Stimulated activated effector memory CD8-positive, alpha-beta T cell treated with anti-CD3 and anti-CD28 coated beads, Interleukin-12 subunit alpha, Interleukin-12 subunit beta, amount 100 ng/mL, for 72 hours (primary cell): ENCODE data around the gene SEMA4F.

Experiments
- ATAC-seq: fragments of 150-1000 bp; cut with Tn5 transposase; 2 replicates; pipeline ENCODE4 v1.10.0; 2021
- DNase-seq, 2 donors: peaks; one replicate each; pipeline ENCODE4 v3.0.0; 2021 to 2022; ENCODE audit warnings: low spot score in 2 of 2
- H3K27ac Mint-ChIP-seq: one replicate; pipeline ENCODE4 v1.8.0; 2022; ENCODE audit warnings: mild to moderate bottlenecking, mixed read lengths
- H3K36me3 Mint-ChIP-seq: one replicate; pipeline ENCODE4 v1.8.0; 2022; ENCODE audit warnings: mild to moderate bottlenecking, mixed read lengths
- H3K4me1 Mint-ChIP-seq: one replicate; pipeline ENCODE4 v1.8.0; 2022; ENCODE audit warnings: mixed read lengths
- H3K4me3 Mint-ChIP-seq: one replicate; pipeline ENCODE4 v1.8.0; 2022; ENCODE audit warnings: mild to moderate bottlenecking, mixed read lengths
- H3K9me3 Mint-ChIP-seq: one replicate; pipeline ENCODE4 v1.8.0; 2022; ENCODE audit warnings: mixed read lengths

Gene SEMA4F

DNA sequence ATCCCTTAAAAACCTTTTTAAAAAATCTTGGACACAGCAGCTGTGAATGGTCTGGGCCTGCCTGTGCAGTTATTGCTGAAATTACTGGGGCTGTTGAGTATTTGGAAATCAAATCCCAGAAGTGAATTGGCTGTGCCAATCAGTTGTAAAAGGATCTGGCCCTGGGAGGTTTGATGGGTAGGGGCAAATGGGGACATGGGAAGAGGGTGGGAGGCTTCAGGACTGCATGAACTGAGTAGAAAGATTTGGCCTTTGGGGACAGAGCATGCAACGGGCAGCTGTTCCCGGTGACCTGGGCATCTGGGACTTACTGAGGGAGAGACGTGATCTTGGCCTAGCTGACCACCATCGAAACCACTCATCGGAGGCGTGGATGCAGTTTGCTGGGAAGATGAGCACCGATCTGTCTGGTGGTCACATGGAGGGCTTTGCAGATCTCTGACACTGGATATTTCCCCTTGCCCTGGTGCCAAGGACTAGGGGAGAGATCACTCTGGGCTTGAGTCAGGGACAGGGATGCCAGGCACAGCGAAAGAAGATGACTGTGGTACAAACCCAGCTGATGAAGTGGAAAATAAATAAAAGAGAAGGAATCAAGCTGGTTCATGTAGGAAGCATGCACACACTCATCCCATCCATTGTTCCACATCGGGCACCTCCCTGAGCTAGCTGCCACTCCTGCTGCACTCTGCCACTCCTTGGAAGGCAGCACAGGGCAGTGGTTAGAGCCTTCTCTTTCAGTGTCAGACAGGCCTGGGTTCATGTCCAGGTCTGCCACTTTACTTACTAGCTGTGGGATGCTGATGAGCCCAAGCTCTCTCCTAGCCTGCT is 58.4 kb downstream of the SEMA4F start:
- peaks cover 5% of the 10 kb centered on the region for H3K4me1 Mint-ChIP-seq
- no peak overlapping the region for H3K27ac Mint-ChIP-seq
- no peaks in the 10 kb centered on the region for H3K9me3 Mint-ChIP-seq
- DNase-seq (no peak), ATAC-seq (no peak)
- no peak overlapping the region for H3K4me3 Mint-ChIP-seq
- H3K36me3 Mint-ChIP-seq: no peaks in the 10 kb centered on the region

DNA sequence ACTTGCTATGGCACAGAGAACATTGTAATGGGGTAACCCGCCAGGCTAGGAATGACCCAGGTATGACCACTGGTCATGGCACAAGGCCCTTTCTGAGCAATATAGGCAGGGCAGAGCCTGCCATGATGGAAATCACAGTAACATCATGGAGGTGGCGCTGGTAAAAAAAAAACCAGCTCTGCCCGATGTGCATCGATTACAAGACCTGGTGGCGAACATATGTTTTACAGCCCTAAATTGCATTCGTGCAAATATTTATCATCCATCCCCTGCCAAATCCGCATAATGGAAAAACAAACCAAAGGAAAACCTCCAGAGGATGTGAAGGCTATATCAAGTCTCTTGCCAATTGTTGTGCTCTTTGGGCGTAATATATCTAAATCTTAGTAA is 60.6 kb downstream of the SEMA4F start:
- peak overlapping the region; percentile 74 for H3K4me3 Mint-ChIP-seq
- H3K36me3 Mint-ChIP-seq: no peaks in the 10 kb centered on the region
- peaks cover 5% of the 10 kb centered on the region for H3K4me1 Mint-ChIP-seq
- ATAC-seq (no peak), DNase-seq (no peak)
- no peak overlapping the region for H3K27ac Mint-ChIP-seq
- no peaks in the 10 kb centered on the region for H3K9me3 Mint-ChIP-seq

DNA sequence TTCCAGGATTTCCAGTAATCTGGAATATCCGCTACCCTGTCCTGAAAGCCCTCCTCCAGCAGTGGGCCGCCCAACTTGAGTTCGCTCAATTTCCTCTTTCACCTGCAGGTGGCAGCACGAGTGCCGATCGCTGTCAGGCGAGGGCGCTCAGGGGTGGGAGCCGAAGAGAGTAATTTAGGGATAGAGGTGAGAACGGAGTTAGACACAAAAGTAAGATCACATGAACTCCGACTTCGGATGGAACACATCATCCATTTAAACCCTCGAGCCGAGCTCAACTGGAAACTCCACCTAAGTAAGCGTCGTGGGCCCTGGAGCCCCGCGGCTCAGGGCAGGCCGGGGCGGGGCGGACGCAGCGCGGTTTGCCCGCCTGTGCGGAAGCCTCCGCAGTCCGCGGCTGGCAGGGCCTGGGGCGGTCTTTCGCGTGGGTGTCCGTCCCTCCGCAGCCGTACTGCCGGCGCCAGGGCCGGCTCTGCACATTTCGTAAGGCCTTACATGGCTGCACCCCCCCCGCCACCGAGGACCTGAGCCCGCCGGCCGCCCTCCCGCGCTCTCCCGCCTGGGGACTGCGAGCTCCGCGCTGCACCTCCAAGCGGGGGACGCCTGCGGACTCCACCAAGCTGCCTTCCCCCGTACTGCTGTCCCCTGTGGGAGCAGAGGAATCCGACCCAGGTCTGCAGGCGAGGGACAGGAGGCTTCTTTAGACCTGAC is 61.2 kb downstream of the SEMA4F start:
- H3K9me3 Mint-ChIP-seq: no peaks in the 10 kb centered on the region
- peak overlapping the region; percentile 74 for H3K4me3 Mint-ChIP-seq
- DNase-seq: peak; percentile 84 to 91
- no peak overlapping the region for H3K27ac Mint-ChIP-seq
- no peaks in the 10 kb centered on the region for H3K36me3 Mint-ChIP-seq
- peak; percentile 91 for ATAC-seq
- H3K4me1 Mint-ChIP-seq: peaks cover 5% of the 10 kb centered on the region

DNA sequence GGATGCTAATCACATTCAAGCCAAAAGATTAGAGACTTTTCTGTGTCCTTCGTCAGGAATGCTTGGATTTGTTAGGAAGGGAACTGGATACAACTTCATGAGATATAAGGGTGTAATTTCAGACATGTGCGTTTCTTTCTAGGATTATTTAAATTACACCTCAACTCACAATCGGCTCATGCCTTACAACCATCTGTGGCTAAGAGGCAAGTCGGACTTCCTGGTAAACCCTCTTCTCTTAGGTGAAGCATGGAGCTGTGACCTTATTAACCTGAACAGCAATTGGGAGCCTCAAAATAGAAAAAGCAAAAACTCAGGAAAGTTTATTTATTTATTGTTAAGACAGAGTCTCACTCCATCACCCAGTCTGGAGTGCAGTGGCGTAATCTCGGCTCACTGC is 61.8 kb downstream of the SEMA4F start:
- ATAC-seq (no peak), DNase-seq (no peak)
- H3K27ac Mint-ChIP-seq: no peak overlapping the region
- peaks cover 5% of the 10 kb centered on the region for H3K4me1 Mint-ChIP-seq
- H3K4me3 Mint-ChIP-seq: peak overlapping the region; percentile 74
- H3K36me3 Mint-ChIP-seq: no peaks in the 10 kb centered on the region
- no peaks in the 10 kb centered on the region for H3K9me3 Mint-ChIP-seq

DNA sequence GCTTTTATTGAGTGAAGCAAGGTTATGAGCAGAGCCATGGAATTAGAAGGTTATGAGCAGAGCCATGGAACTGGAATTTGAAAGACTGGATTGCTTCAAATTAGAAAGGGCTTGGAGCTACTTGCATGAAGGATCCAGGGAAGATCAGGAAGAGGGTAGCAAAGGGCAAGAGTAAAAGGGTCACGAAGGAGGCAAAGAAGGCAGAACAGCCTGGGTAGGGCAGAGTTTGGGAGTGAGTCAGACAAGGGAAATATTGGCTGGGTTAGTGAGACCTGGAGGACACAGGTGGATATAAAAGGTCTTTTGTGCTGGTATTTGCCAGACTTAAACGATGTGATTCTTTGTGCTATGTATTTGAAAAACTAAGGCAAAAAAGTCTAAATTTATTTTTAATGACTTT is 65.0 kb downstream of the SEMA4F start:
- Mint-ChIP-seq H3K36me3 (no peaks in the 10 kb centered on the region), H3K4me3 (no peak overlapping the region), H3K27ac (no peak overlapping the region), H3K9me3 (no peaks in the 10 kb centered on the region), H3K4me1 (peaks cover 5% of the 10 kb centered on the region)
- no peak for DNase-seq
- ATAC-seq: no peak

DNA sequence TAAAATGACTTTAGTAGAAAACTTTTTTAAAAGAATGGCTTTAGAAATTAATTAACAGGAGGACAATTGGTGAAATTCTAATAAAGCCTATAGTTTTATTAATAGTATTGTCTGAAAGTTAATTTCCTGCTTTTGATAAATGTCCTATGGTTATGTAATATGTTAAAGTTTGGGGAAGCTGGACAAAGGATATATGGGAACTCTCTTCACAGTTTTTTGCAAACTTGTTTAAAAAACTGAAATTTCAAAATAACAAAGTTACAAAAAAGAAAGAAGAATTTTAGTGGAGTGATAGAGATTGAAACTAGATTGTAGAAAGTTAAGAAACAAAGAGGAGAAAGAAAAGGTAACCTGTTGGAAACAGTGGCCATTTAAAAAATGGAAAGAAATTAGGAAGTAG is 67.3 kb downstream of the SEMA4F start:
- H3K9me3 Mint-ChIP-seq: no peaks in the 10 kb centered on the region
- DNase-seq (no peak), ATAC-seq (no peak)
- H3K36me3 Mint-ChIP-seq: no peaks in the 10 kb centered on the region
- no peak overlapping the region for H3K27ac Mint-ChIP-seq
- no peaks in the 10 kb centered on the region for H3K4me1 Mint-ChIP-seq
- H3K4me3 Mint-ChIP-seq: no peak overlapping the region

DNA sequence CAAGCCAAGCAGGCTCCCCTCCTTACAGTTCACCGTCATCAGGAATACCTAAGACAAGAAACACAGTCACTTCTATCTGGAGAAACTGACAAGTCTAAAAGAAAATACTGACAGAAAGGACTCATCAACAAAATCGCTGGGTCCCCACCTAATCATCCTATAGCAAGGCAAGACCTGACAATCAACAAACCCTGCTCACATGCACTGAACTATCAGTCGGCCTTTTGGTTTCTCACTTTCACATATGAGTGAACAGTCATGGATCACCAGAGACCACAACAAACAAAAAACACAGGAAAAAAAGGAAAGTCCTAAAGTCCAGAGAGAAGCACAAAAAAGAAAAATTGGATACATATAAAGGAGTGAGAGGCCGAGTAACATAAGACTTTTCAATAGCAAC is 70.4 kb downstream of the SEMA4F start:
- H3K36me3 Mint-ChIP-seq: no peaks in the 10 kb centered on the region
- H3K27ac Mint-ChIP-seq: no peak overlapping the region
- no peaks in the 10 kb centered on the region for H3K9me3 Mint-ChIP-seq
- no peak for ATAC-seq
- H3K4me3 Mint-ChIP-seq: no peak overlapping the region
- no peaks in the 10 kb centered on the region for H3K4me1 Mint-ChIP-seq
- DNase-seq: no peak

DNA sequence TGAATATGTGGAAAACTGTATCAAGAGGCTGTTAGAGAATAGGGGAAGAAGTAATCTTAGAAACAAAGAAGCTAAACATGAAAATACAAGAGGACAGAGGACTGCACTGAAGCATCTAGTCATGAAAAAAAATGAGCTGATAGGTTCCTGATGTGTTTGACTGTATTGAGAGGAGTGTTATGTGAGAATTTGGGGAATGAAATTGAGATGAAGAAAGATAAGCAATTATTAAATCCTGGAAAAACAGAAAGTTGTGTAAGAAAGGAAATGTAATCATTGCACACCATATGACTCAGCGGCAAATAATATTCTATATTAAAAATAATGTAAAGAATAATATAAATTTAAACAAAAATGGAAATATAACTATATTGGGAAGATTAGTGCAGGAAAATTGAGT is 71.2 kb downstream of the SEMA4F start:
- H3K9me3 Mint-ChIP-seq: no peaks in the 10 kb centered on the region
- no peak for DNase-seq
- ATAC-seq: no peak
- no peak overlapping the region for H3K27ac Mint-ChIP-seq
- no peaks in the 10 kb centered on the region for H3K4me1 Mint-ChIP-seq
- no peak overlapping the region for H3K4me3 Mint-ChIP-seq
- no peaks in the 10 kb centered on the region for H3K36me3 Mint-ChIP-seq

DNA sequence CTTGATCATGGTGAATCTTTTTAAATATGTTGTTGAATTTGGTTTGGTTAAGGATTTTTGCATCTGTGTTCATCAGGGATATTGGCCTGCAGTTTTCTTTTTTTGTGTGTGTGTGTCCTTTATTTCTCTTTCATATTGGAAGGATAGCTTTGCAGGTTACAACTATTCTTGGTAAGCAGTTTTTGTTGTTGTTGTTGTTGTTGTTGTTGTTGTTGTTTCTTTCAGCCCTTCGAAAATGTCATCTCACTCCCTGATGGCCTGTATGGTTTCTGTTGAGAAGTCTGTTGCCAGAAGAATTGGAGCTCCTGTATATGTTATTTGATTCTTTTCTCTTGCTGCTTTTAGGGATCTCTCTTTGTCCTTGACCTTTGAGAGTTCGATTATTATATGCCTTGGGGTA is 74.8 kb downstream of the SEMA4F start:
- no peaks in the 10 kb centered on the region for H3K36me3 Mint-ChIP-seq
- ATAC-seq: no peak

DNA sequence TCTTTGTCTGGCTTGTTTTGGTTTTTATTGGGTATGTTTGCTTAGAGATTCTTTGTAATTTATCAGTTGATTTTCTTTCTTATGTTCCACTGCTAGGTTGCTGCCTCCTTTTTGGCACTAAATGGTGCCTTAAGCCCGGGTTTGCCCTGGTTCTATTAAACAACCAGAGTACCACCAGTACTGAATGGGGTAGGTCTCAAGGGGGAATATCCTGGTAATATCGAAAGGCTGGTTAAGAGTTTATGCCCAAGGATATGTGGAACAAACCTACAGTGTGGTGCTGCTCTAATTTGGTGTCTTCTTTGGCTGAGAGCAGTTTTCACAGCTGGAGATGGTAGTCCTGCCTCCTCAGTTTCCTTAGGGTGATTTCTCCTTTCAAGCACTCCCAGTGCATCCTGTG is 76.5 kb downstream of the SEMA4F start:
- ATAC-seq (no peak), DNase-seq (no peak)
- H3K4me1 Mint-ChIP-seq: no peaks in the 10 kb centered on the region
- no peak overlapping the region for H3K4me3 Mint-ChIP-seq
- H3K9me3 Mint-ChIP-seq: no peaks in the 10 kb centered on the region
- H3K36me3 Mint-ChIP-seq: no peaks in the 10 kb centered on the region
- no peak overlapping the region for H3K27ac Mint-ChIP-seq

More for the DNA sequence above, 74.8 kb downstream of the SEMA4F start:
- Mint-ChIP-seq H3K4me3 (no peak overlapping the region), H3K27ac (no peak overlapping the region), H3K4me1 (no peaks in the 10 kb centered on the region), H3K9me3 (no peaks in the 10 kb centered on the region)
- DNase-seq: no peak
